ENCODE results near the gene GLT8D2. TPM values are rescaled to one million over a fixed set of nuclear protein-coding genes. Genes with fewer than 3 reads are reported as not detected.
A peak's percentile ranks its signal among the peaks of the same experiment; 100 is the strongest.

Gene GLT8D2
- total and polyA plus RNA-seq, 7 donors, result 1.6 to 53.2 (median 12.5) TPM

GRCh38 chr12:104055686-104056388, 5.8 kb upstream of the GLT8D2 start:
- H3K4me3 ChIP-seq, result no peak overlapping the region
- DNase-seq, result peak; percentile 92
- no peaks in the 10 kb centered on the region for H3K36me3 ChIP-seq
- no peaks in the 10 kb centered on the region for H3K27me3 ChIP-seq
- TF ChIP-seq EP300 (IDR thresholded peaks at IDR 0.05), result no peak
- TF ChIP-seq POLR2AphosphoS5 (IDR thresholded peaks at IDR 0.05), result peak; percentile 16 to 65 (median 34)
- peaks cover 0 to 37% (median 25%) of the 10 kb centered on the region in 4 donors for H3K4me1 ChIP-seq
- intact Hi-C loops (cut with DNase I), result loop anchor here (2.0 kb wide), 1 partner anchor 53 kb away; no protein-coding TSS in a partner anchor
- H3K27ac ChIP-seq, result peak overlapping the region; percentile 42 to 71 (median 64)
- 8 to 47% methylated on average over 5 of the region's 5 CpGs for WGBS, 2 donors
- H3K9me3 ChIP-seq, result no peaks in the 10 kb centered on the region

GRCh38 chr12:104054681-104055346, 4.8 kb upstream of the GLT8D2 start:
- WGBS, 2 donors, result 76 to 90% methylated on average over 4 of the region's 4 CpGs
- Histone ChIP-seq H3K27ac (peak overlapping the region in 3 of 4 donors; percentile 59 to 71 (median 70)), H3K4me1 (peaks cover 0 to 43% (median 32%) of the 10 kb centered on the region in 4 donors), H3K36me3 (no peaks in the 10 kb centered on the region), H3K27me3 (no peaks in the 10 kb centered on the region), H3K4me3 (no peak overlapping the region), H3K9me3 (no peaks in the 10 kb centered on the region)
- intact Hi-C loops (cut with DNase I), result no loop called here
- no peak for DNase-seq
- TF ChIP-seq CTCF (IDR thresholded peaks at IDR 0.05), result no peak
- no peak for TF ChIP-seq POLR2A (IDR thresholded peaks at IDR 0.05)
- no peak for TF ChIP-seq POLR2AphosphoS5 (IDR thresholded peaks at IDR 0.05)
- no peak for TF ChIP-seq EP300 (IDR thresholded peaks at IDR 0.05)

GRCh38 chr12:104050436-104050835, 449 bp upstream of the GLT8D2 start:
- TF ChIP-seq CTCF (IDR thresholded peaks at IDR 0.05), result no peak
- no peak for TF ChIP-seq POLR2A (IDR thresholded peaks at IDR 0.05)
- no peak for TF ChIP-seq EP300 (IDR thresholded peaks at IDR 0.05)
- no peak for TF ChIP-seq POLR2AphosphoS5 (IDR thresholded peaks at IDR 0.05)
- intact Hi-C loops (cut with DNase I), result no loop called here
- H3K9me3 ChIP-seq, result no peaks in the 10 kb centered on the region
- H3K27me3 ChIP-seq, result no peaks in the 10 kb centered on the region
- 51 to 54% methylated on average over 3 of the region's 3 CpGs for WGBS, 2 donors
- DNase-seq, result no peak
- peak overlapping the region; percentile 80 to 86 (median 83) for H3K27ac ChIP-seq
- peak overlapping the region; percentile 31 to 55 (median 54) for H3K4me3 ChIP-seq
- H3K36me3 ChIP-seq, result no peaks in the 10 kb centered on the region
- peaks cover 0 to 52% (median 44%) of the 10 kb centered on the region in 4 donors for H3K4me1 ChIP-seq

- Histone ChIP-seq H3K27ac (peak overlapping the region; percentile 80 to 86 (median 83)), H3K4me3 (peak overlapping the region; percentile 31 to 55 (median 54)), H3K27me3 (no peaks in the 10 kb centered on the region), H3K36me3 (no peaks in the 10 kb centered on the region), H3K9me3 (no peaks in the 10 kb centered on the region), H3K4me1 (peaks cover 0 to 52% (median 47%) of the 10 kb centered on the region in 4 donors)
- no peak for DNase-seq
- intact Hi-C loops (cut with DNase I), result loop anchor here (5.0 kb wide), 1 partner anchor 82 kb away; the partner anchor contains the start of gene TDG
- 18 to 35% methylated on average over 9 of the region's 9 CpGs for WGBS, 2 donors
- no peak for TF ChIP-seq EP300 (IDR thresholded peaks at IDR 0.05)
- no peak for TF ChIP-seq CTCF (IDR thresholded peaks at IDR 0.05)
- TF ChIP-seq POLR2AphosphoS5 (IDR thresholded peaks at IDR 0.05), result no peak
- TF ChIP-seq POLR2A (IDR thresholded peaks at IDR 0.05), result no peak
These were observed 597 bp downstream of the GLT8D2 start for GRCh38 chr12:104049278-104049902.

GRCh38 chr12:104048811-104049210, 1.2 kb downstream of the GLT8D2 start:
- Histone ChIP-seq H3K4me1 (peaks cover 0 to 52% (median 47%) of the 10 kb centered on the region in 4 donors), H3K36me3 (no peaks in the 10 kb centered on the region), H3K27me3 (no peaks in the 10 kb centered on the region), H3K27ac (peak overlapping the region; percentile 80 to 86 (median 83)), H3K9me3 (no peaks in the 10 kb centered on the region), H3K4me3 (peak overlapping the region; percentile 31 to 55 (median 54))
- no peak for DNase-seq
- WGBS, 2 donors, result 77 to 78% methylated on average over 3 of the region's 3 CpGs
- intact Hi-C loops (cut with DNase I), result loop anchor here (5.0 kb wide), 1 partner anchor 82 kb away; the partner anchor contains the start of gene TDG
- no peak for TF ChIP-seq EP300 (IDR thresholded peaks at IDR 0.05)
- no peak for TF ChIP-seq CTCF (IDR thresholded peaks at IDR 0.05)
- no peak for TF ChIP-seq POLR2A (IDR thresholded peaks at IDR 0.05)
- no peak for TF ChIP-seq POLR2AphosphoS5 (IDR thresholded peaks at IDR 0.05)
